HG03139 (cell line): Measurements from ENCODE around the gene FXYD1.

Source experiments
- ATAC-seq: cut with Tn5 transposase; IDR thresholded peaks from one replicate; pipeline ENCODE4 v1.9.1; 2021; ENCODE audit not compliant: unreplicated experiment

FXYD1 gene

GRCh38 chr19:35184267-35184666 lies 45.6 kb downstream of the FXYD1 start:
- no peak for ATAC-seq

GRCh38 chr19:35184884-35185283 lies 46.3 kb downstream of the FXYD1 start:
- no peak for ATAC-seq
